Measurements from ENCODE around the gene PHACTR3. TPM values are rescaled to one million over a fixed set of nuclear protein-coding genes. Genes with fewer than 3 reads are reported as not detected.

The PHACTR3 gene
- total RNA-seq, 1 experiment from 2014 or later: 0.10 TPM

DNA sequence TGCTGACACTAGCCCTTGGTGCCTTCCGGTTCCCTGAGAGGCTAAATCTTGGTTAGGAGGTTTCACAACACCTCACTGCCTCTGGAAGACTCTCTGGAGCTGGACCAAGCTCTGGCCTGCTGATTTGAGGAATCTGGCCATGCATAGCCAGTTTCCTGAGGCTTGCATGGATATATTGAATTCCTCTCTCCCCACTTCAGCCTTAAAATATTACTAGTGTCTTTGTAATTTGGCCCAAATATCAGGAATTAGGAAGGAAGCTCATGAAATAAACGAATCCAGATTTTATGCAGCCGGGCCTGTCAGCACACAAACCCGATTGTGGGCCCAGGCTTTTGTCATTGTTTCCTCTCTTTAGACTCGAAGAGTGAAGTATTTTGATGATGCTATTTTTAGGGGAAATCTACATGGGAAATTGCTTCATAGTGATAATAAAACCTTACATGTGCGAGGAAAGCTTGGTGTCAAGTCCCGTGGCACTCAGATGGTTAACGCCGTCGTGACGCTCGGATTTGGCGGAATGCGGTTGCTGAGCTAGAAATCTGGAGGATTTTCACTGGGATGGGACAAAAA lies 144.4 kb downstream of the PHACTR3 start:
- POLR2A ChIA-PET: no interaction called here
- in situ Hi-C loops (cut with HindIII; ENCODE audit: low pct_unique_long_range_greater_than_20kb, low sequenced_read_pairs) (no loop called here), intact Hi-C loops (cut with micrococcal nuclease; ENCODE audit: unreplicated experiment) (no loop called here)
- ATAC-seq (no peak), DNase-seq (ENCODE audit: low read depth, low spot score) (no peak)
- Histone ChIP-seq H3K27ac (ENCODE audit: low read length) (no peak overlapping the region), H3K4me3 (ENCODE audit: low read depth in 2 of 2, low read length in 2 of 2) (no peak overlapping the region), H3K4me1 (ENCODE audit: control insufficient read depth, insufficient read depth, low read length) (no peaks in the 10 kb centered on the region), H3K9me3 (ENCODE audit: control insufficient read depth, insufficient read depth, low read depth, low read length) (no peaks in the 10 kb centered on the region), H3K36me3 (ENCODE audit: control insufficient read depth, insufficient read depth, low read length) (no peaks in the 10 kb centered on the region), H3K27me3 (ENCODE audit: control insufficient read depth, insufficient read depth, low read length) (peaks cover 5% of the 10 kb centered on the region; the same call in 1 of the 2 replicates)
- CTCF ChIA-PET: no interaction called here
- no TSS peak for BruUV-seq (replicated peaks)
- TF ChIP-seq TCF7L2 (IDR thresholded peaks at IDR 0.05; ENCODE audit: low read depth, low read length): no peak
- TF ChIP-seq, protein P1, sequence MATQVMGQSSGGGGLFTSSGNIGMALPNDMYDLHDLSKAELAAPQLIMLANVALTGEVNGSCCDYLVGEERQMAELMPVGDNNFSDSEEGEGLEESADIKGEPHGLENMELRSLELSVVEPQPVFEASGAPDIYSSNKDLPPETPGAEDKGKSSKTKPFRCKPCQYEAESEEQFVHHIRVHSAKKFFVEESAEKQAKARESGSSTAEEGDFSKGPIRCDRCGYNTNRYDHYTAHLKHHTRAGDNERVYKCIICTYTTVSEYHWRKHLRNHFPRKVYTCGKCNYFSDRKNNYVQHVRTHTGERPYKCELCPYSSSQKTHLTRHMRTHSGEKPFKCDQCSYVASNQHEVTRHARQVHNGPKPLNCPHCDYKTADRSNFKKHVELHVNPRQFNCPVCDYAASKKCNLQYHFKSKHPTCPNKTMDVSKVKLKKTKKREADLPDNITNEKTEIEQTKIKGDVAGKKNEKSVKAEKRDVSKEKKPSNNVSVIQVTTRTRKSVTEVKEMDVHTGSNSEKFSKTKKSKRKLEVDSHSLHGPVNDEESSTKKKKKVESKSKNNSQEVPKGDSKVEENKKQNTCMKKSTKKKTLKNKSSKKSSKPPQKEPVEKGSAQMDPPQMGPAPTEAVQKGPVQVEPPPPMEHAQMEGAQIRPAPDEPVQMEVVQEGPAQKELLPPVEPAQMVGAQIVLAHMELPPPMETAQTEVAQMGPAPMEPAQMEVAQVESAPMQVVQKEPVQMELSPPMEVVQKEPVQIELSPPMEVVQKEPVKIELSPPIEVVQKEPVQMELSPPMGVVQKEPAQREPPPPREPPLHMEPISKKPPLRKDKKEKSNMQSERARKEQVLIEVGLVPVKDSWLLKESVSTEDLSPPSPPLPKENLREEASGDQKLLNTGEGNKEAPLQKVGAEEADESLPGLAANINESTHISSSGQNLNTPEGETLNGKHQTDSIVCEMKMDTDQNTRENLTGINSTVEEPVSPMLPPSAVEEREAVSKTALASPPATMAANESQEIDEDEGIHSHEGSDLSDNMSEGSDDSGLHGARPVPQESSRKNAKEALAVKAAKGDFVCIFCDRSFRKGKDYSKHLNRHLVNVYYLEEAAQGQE (IDR thresholded peaks at IDR 0.05; ENCODE audit: insufficient read depth in 1 of 2, low read depth in 2 of 2, low read length in 1 of 2): no peak
- no peak for TF ChIP-seq POLR2AphosphoS5 (IDR thresholded peaks at IDR 0.05; ENCODE audit: low read depth, low read length)
- no peak for TF ChIP-seq SIN3A (IDR thresholded peaks at IDR 0.05; ENCODE audit: borderline replicate concordance, insufficient read depth, low read depth, low read length)
- TF ChIP-seq, protein P2, sequence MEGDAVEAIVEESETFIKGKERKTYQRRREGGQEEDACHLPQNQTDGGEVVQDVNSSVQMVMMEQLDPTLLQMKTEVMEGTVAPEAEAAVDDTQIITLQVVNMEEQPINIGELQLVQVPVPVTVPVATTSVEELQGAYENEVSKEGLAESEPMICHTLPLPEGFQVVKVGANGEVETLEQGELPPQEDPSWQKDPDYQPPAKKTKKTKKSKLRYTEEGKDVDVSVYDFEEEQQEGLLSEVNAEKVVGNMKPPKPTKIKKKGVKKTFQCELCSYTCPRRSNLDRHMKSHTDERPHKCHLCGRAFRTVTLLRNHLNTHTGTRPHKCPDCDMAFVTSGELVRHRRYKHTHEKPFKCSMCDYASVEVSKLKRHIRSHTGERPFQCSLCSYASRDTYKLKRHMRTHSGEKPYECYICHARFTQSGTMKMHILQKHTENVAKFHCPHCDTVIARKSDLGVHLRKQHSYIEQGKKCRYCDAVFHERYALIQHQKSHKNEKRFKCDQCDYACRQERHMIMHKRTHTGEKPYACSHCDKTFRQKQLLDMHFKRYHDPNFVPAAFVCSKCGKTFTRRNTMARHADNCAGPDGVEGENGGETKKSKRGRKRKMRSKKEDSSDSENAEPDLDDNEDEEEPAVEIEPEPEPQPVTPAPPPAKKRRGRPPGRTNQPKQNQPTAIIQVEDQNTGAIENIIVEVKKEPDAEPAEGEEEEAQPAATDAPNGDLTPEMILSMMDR (IDR thresholded peaks at IDR 0.05): no peak

DNA sequence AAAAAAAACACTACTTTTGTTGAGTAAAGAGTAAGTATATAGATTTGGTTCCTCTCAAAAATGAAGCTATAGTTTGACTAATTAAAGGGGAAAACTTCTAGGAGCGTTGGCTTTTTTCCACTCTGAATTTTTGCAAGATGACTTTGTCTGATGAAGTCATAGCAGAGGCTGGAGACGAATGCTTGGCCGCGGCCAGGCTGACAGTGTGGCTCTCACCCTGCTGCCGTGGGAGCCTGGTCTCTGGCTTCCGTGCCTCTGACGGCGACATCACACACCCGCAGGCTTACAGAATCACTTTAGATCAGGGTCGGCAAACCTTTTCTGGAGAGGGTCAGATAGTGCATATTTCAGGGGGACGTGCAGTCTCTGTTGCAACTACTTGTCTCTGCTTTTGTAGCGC lies 145.0 kb downstream of the PHACTR3 start:
- Histone ChIP-seq H3K4me1 (ENCODE audit: control insufficient read depth, insufficient read depth, low read length) (no peaks in the 10 kb centered on the region), H3K27me3 (ENCODE audit: control insufficient read depth, insufficient read depth, low read length) (peaks cover 5% of the 10 kb centered on the region; the same call in 1 of the 2 replicates), H3K36me3 (ENCODE audit: control insufficient read depth, insufficient read depth, low read length) (no peaks in the 10 kb centered on the region), H3K9me3 (ENCODE audit: control insufficient read depth, insufficient read depth, low read depth, low read length) (no peaks in the 10 kb centered on the region), H3K4me3 (ENCODE audit: low read depth in 2 of 2, low read length in 2 of 2) (no peak overlapping the region), H3K27ac (ENCODE audit: low read length) (no peak overlapping the region)
- in situ Hi-C loops (cut with HindIII; ENCODE audit: low pct_unique_long_range_greater_than_20kb, low sequenced_read_pairs): no loop called here
- ATAC-seq: no peak
- ChIA-PET POLR2A (no interaction called here), CTCF (no interaction called here)
- no peak for DNase-seq (ENCODE audit: low read depth, low spot score)
- intact Hi-C loops (cut with micrococcal nuclease; ENCODE audit: unreplicated experiment): no loop called here
- no TSS peak for BruUV-seq (replicated peaks)
- TF ChIP-seq SIN3A (IDR thresholded peaks at IDR 0.05; ENCODE audit: borderline replicate concordance, insufficient read depth, low read depth, low read length) (no peak), TCF7L2 (IDR thresholded peaks at IDR 0.05; ENCODE audit: low read depth, low read length) (no peak), POLR2AphosphoS5 (IDR thresholded peaks at IDR 0.05; ENCODE audit: low read depth, low read length) (no peak)
- TF ChIP-seq, protein P1 (IDR thresholded peaks at IDR 0.05; ENCODE audit: insufficient read depth in 1 of 2, low read depth in 2 of 2, low read length in 1 of 2): no peak
- TF ChIP-seq, protein P2 (IDR thresholded peaks at IDR 0.05): no peak
